GM18858 (cell line): ENCODE measurements around the gene KCNN3.

Source experiments
- ATAC-seq: cut with Tn5 transposase; IDR thresholded peaks from one replicate; pipeline ENCODE4 v1.9.1; 2021; ENCODE audit not compliant: unreplicated experiment

Gene KCNN3

GRCh38 chr1:154819628-154820590 is 50.2 kb downstream of the KCNN3 start:
- ATAC-seq, result no peak

- ATAC-seq, result no peak
Measured at GRCh38 chr1:154818911-154819310, 51.2 kb downstream of the KCNN3 start.

GRCh38 chr1:154816937-154817336 is 53.1 kb downstream of the KCNN3 start:
- no peak for ATAC-seq

GRCh38 chr1:154816369-154816768 is 53.7 kb downstream of the KCNN3 start:
- no peak for ATAC-seq

GRCh38 chr1:154813846-154814505 is 56.1 kb downstream of the KCNN3 start:
- no peak for ATAC-seq

- no peak for ATAC-seq
Measured at GRCh38 chr1:154813300-154813816, 56.7 kb downstream of the KCNN3 start.

- no peak for ATAC-seq
Measured at GRCh38 chr1:154812877-154813276, 57.2 kb downstream of the KCNN3 start.

- no peak for ATAC-seq
Measured at GRCh38 chr1:154810571-154810970, 59.5 kb downstream of the KCNN3 start.

GRCh38 chr1:154809436-154810413 is 60.4 kb downstream of the KCNN3 start:
- ATAC-seq, result no peak

GRCh38 chr1:154808909-154809262 is 61.2 kb downstream of the KCNN3 start:
- no peak for ATAC-seq

GRCh38 chr1:154808261-154808908 is 61.7 kb downstream of the KCNN3 start:
- no peak for ATAC-seq

- ATAC-seq, result peak; percentile 41
Measured at GRCh38 chr1:154807048-154807591, 63.0 kb downstream of the KCNN3 start.

- ATAC-seq, result no peak
Measured at GRCh38 chr1:154806333-154806732, 63.7 kb downstream of the KCNN3 start.

GRCh38 chr1:154802982-154803920 is 66.8 kb downstream of the KCNN3 start:
- no peak for ATAC-seq

- no peak for ATAC-seq
Measured at GRCh38 chr1:154802336-154802969, 67.6 kb downstream of the KCNN3 start.

- ATAC-seq, result no peak
Measured at GRCh38 chr1:154801234-154802011, 68.7 kb downstream of the KCNN3 start.

GRCh38 chr1:154799188-154799587 is 70.9 kb downstream of the KCNN3 start:
- no peak for ATAC-seq

- no peak for ATAC-seq
Measured at GRCh38 chr1:154798645-154799044, 71.4 kb downstream of the KCNN3 start.
